GM20000 (cell line): ENCODE measurements around the gene MPV17.
"Not testable (repeated sequence)": the region's sequence is repeated elsewhere in the genome, so short reads cannot be mapped to it uniquely, and the experiment has no call there.

Experiments
- DNase-seq: peaks from one replicate; pipeline ENCODE4 v3.0.0; 2012; ENCODE audit warnings: low spot score
- TF ChIP-seq, protein P1 (sequence below): IDR thresholded peaks from 2 replicates; pipeline ENCODE4 v1.5.1; 2012; ENCODE audit warnings: mild to moderate bottlenecking, control low read depth; ENCODE audit errors: extremely low read depth, missing control alignments

MPV17 gene

DNA sequence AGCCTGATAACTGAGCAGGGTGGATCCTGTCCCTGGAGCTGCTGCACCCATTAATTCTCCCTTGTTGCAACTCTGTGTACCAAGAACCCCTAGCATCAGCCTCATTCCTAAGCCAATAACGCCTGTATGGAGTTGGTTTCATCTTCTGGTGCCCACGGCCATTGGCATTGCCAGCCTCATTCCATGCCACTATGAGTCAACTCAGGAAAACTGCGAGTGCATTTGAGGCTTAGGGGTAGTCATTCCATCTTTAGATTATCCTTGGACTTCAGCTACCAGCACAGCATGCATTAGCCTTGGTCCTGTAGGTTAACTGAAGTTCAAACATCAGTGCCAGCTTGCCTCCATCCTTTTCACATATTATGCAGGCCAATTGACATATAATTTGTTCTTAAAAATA lies 42.1 kb downstream of the MPV17 start:
- no peak for DNase-seq
- TF ChIP-seq, protein P1, sequence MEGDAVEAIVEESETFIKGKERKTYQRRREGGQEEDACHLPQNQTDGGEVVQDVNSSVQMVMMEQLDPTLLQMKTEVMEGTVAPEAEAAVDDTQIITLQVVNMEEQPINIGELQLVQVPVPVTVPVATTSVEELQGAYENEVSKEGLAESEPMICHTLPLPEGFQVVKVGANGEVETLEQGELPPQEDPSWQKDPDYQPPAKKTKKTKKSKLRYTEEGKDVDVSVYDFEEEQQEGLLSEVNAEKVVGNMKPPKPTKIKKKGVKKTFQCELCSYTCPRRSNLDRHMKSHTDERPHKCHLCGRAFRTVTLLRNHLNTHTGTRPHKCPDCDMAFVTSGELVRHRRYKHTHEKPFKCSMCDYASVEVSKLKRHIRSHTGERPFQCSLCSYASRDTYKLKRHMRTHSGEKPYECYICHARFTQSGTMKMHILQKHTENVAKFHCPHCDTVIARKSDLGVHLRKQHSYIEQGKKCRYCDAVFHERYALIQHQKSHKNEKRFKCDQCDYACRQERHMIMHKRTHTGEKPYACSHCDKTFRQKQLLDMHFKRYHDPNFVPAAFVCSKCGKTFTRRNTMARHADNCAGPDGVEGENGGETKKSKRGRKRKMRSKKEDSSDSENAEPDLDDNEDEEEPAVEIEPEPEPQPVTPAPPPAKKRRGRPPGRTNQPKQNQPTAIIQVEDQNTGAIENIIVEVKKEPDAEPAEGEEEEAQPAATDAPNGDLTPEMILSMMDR: no peak

DNA sequence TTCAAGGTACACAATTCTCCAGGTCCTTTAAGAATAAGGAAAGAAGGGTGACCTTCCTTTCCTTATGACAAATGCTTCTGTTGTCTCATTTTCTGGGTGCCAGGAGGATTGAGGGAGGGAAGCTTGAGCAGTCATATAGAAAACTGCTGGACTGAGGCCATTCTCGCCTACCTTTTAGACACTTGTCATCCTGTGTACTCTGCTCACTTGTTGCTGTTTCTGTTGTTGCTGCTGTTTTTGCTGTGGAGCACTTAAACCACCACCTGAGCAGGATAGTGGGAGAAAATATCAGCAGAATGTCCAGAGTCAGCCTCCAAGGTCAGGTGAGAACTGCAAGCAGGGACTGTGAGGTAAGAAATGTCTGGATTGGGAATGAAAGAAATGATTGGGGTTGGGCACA lies 44.9 kb downstream of the MPV17 start:
- no peak for DNase-seq
- TF ChIP-seq, protein P1: no peak

DNA sequence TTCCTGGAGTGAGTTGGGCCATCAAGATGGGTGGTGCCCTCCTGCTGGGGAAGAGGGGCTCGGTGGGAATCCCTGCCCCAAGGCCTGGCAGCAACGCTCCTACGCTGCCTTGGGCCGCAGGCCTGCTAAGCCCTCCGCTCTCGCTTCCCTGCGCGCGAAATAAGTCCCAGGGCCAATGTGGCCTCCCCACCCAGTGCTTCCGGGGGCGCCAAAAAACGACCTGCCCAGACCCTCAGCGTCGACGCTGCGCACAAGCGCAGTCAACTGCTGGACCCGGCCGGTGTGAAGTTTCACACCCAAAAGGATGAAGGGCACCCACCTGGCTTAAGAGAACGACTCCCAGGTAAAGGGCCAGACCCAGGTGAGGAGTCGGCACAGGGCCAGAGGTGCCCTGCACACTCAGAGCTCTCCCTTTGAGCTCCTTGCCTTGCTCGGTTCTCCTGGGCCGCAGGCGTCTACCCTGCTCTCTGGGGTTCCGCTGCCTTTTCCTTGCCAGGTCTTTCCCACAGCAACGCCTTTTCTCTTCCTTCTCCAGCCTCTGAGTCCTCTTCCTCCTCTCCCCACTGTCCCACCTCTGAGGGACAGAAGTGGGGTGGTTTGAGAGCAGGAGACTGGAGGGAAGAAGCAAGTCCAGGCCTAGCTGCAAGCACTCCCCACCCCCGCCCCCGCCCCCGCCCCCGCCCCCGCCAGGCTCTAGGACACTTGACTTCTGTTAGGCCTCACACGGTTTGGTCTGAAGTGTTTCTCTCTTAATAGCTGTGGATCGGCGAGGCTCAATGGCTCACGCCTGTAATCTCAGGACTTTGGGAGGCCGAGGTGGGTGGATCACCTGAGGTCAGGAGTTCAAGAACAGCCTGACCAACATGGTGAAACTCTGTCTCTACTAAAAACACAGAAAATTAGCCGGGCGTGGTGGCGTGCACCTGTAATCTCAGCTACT lies 47.4 kb downstream of the MPV17 start, which contains the start of gene DNAJC5G:
TSS of gene DNAJC5G (plus strand) at position 223 of the 940 bp plus-strand sequence. CDS start 1,296 bp downstream, outside the sequence.
- no peak for DNase-seq
- TF ChIP-seq, protein P1: no peak

DNA sequence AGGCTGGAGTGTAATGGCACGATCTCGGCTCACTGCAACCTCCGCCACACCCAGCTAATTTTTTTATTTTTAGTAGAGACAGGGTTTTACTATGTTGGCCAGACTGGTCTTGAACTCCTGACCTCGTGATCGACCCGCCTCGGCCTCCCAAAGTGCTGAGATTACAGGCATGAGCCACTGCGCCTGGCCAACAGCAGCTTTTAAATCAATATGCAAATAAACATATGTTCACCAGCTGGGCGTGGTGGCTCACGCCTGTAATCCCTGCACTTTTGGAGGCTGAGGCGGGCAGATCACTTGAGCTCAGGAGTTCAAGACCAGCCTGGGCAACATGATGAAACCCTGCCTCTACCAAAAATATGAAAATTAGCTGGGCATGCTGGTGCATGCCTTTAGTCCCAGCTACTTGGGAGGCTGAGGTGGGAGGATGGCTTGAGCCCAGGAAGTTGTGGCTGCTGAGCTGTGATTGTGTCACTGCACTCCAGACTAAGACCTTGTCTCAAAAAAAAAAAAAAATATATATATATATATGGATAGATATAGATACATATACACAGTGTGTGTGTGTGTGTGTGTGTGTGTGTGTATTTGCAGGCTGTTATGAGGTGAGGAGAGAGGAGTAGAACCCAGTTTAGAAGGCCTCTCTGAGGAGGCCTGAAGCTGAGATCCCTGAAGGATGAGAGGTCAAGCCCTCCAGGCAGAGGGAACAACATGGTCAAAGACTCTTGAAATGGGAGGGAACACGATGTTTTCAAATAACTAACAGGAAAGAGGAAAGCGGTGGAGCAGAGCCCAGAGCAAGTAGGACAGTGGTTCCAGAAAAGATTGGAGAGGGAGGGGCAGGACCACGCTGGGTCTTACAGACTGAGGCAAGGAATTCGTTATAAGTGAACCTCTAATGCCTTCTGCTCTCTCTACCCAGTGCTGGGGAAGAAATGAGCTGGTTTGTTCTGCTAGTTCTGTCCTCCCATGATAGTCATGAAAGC lies 50.1 kb downstream of the MPV17 start:
- not testable (repeated sequence) for DNase-seq

DNA sequence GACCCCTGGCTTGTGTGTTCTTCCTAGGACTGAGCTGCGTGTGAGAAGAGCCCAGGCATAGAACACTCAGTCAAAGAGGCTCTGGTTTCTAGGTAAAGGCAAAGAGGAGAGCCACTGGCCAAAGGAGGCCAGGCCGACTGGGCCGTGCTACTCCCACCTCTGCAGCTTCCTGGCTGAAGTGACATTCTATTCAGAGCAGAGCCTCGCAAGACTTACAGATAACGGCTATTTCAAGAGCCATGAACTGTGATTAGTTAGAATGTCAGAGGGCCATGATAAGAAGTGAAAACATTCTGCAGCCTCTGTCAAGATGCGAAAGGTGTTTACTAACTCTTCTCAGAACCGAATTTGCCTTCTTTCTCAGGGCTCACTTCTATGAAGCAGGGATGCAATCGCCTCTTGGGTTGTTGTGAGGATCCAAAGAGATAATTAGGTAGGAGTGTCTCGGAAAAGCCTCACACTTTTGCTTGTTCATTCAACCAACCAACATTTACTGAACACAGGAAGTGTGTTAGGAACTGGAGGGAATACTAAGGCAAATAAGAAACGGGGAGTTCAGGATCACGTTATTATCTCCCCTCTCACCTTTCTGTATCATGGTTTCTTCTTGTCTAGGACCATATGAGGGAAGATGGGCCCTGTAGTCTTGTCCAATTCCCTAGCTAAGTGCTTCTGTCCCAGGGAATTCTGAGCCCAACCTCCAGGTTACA lies 51.1 kb downstream of the MPV17 start:
- DNase-seq: no peak
- TF ChIP-seq, protein P1: no peak

DNA sequence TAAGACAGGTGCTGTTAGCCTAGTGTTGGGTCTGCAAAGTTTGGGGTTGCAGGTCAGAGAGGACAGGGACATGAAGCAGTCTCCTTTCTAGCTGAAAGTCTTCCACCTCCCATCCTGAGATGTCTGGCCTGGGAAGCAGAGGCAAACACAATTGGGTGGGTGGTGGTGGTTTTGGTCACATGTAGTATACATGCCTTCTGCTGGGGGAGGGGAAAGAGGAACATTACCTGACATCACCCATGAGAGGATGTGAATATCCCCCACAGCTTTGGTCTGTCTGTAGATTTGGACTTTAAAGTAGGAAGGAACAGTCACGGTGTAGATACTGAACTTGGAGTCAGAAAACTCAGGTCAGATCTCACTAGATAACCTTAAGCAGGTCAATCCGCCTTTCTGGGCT lies 52.2 kb downstream of the MPV17 start:
- TF ChIP-seq, protein P1: no peak

DNA sequence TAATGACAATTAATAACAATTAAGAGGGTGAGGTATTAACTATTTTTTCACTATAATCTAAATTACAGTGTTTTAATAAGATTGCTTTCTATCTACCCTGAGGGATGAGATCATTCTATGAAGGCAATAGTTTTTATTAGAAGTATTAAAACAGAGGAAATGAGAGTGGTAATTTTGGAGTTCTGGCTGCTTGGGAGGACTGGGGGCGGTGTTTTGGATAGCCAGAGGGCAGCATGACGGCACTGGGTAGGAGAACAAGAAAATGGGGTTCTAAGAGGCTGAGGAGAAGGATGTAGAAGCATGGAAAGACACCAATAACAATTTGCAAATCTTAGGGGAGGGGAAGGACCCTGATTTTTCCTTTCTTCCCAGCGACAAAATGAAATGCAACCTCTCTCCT lies 52.8 kb downstream of the MPV17 start:
- TF ChIP-seq, protein P1: no peak
- no peak for DNase-seq

More for the DNA sequence above, 52.2 kb downstream of the MPV17 start:
- DNase-seq: no peak

DNA sequence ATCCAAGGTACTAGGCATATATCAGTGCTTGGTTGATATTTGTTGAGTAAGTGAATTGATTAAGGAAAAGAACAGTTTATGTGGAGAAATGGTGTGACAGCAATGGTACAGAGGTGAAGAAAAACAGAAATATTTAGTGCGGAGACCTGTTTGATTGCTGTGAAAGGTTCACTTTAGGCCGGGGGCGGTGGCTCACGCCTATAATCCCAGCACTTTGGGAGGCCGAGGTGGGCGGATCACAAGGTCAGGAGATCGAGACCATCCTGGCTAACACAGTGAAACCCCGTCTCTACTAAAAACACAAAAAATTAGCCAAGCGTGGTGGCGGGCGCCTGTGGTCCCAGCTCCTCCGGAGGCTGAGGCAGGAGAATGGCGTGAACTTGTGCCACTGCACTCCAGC lies 54.6 kb downstream of the MPV17 start:
- not testable (repeated sequence) for DNase-seq
